ENCODE data around the gene HSPA12B.

The HSPA12B gene

GRCh38 chr20:3705970-3706739 lies 26.3 kb upstream of the HSPA12B start:
- H3K27me3 ChIP-seq (replicated peaks; ENCODE audit: control insufficient read depth, insufficient read depth, low read length), result no peaks in the 10 kb centered on the region; the same call in none of the 2 replicates
- no peak for TF ChIP-seq CTCF (IDR thresholded peaks at IDR 0.05; ENCODE audit: insufficient read depth, low read length, poor library complexity, severe bottlenecking)
- no peak overlapping the region for H3K4me3 ChIP-seq (replicated peaks; ENCODE audit: low read depth, low read length)
- DNase-seq (ENCODE audit: extremely low read depth, insufficient read length), result no peak
- H3K36me3 ChIP-seq (ENCODE audit: control insufficient read depth, insufficient read depth, low read length), result no peaks in the 10 kb centered on the region

GRCh38 chr20:3706774-3707507 lies 25.5 kb upstream of the HSPA12B start:
- no peak overlapping the region for H3K4me3 ChIP-seq (replicated peaks; ENCODE audit: low read depth, low read length)
- H3K27me3 ChIP-seq (replicated peaks; ENCODE audit: control insufficient read depth, insufficient read depth, low read length), result no peaks in the 10 kb centered on the region; the same call in none of the 2 replicates
- H3K36me3 ChIP-seq (ENCODE audit: control insufficient read depth, insufficient read depth, low read length), result no peaks in the 10 kb centered on the region
- no peak for DNase-seq (ENCODE audit: extremely low read depth, insufficient read length)
- no peak for TF ChIP-seq CTCF (IDR thresholded peaks at IDR 0.05; ENCODE audit: insufficient read depth, low read length, poor library complexity, severe bottlenecking)

GRCh38 chr20:3707508-3707899 lies 25.0 kb upstream of the HSPA12B start:
- no peaks in the 10 kb centered on the region for H3K36me3 ChIP-seq (ENCODE audit: control insufficient read depth, insufficient read depth, low read length)
- TF ChIP-seq CTCF (IDR thresholded peaks at IDR 0.05; ENCODE audit: insufficient read depth, low read length, poor library complexity, severe bottlenecking), result no peak
- no peak for DNase-seq (ENCODE audit: extremely low read depth, insufficient read length)
- no peaks in the 10 kb centered on the region; the same call in 1 of the 2 replicates for H3K27me3 ChIP-seq (replicated peaks; ENCODE audit: control insufficient read depth, insufficient read depth, low read length)
- H3K4me3 ChIP-seq (replicated peaks; ENCODE audit: low read depth, low read length), result no peak overlapping the region

GRCh38 chr20:3710011-3710466 lies 22.4 kb upstream of the HSPA12B start:
- no peak for DNase-seq (ENCODE audit: extremely low read depth, insufficient read length)
- peak; percentile 26 for TF ChIP-seq CTCF (IDR thresholded peaks at IDR 0.05; ENCODE audit: insufficient read depth, low read length, poor library complexity, severe bottlenecking)

GRCh38 chr20:3710703-3711483 lies 21.6 kb upstream of the HSPA12B start:
- H3K36me3 ChIP-seq (ENCODE audit: control insufficient read depth, insufficient read depth, low read length), result no peaks in the 10 kb centered on the region
- TF ChIP-seq CTCF (IDR thresholded peaks at IDR 0.05; ENCODE audit: insufficient read depth, low read length, poor library complexity, severe bottlenecking), result peak; percentile 95
- H3K27me3 ChIP-seq (replicated peaks; ENCODE audit: control insufficient read depth, insufficient read depth, low read length), result no peaks in the 10 kb centered on the region; the same call in 1 of the 2 replicates
- DNase-seq (ENCODE audit: extremely low read depth, insufficient read length), result peak; percentile 70
- H3K4me3 ChIP-seq (replicated peaks; ENCODE audit: low read depth, low read length), result no peak overlapping the region

More at GRCh38 chr20:3710011-3710466, 22.4 kb upstream of the HSPA12B start:
- Histone ChIP-seq H3K27me3 (replicated peaks; ENCODE audit: control insufficient read depth, insufficient read depth, low read length) (no peaks in the 10 kb centered on the region; the same call in 1 of the 2 replicates), H3K36me3 (ENCODE audit: control insufficient read depth, insufficient read depth, low read length) (no peaks in the 10 kb centered on the region), H3K4me3 (replicated peaks; ENCODE audit: low read depth, low read length) (no peak overlapping the region)
